IPS-11a (cell line): ENCODE data around the gene ZBTB9.
"Not testable (repeated sequence)": the region's sequence is repeated elsewhere in the genome, so short reads cannot be mapped to it uniquely, and the experiment has no call there.

ENCODE experiments used
- H3K4me3 ChIP-seq: one replicate; pipeline ENCODE4 v1.5.1; 2013; ENCODE audit warnings: low read depth, low read length, control low read depth

The ZBTB9 gene

DNA sequence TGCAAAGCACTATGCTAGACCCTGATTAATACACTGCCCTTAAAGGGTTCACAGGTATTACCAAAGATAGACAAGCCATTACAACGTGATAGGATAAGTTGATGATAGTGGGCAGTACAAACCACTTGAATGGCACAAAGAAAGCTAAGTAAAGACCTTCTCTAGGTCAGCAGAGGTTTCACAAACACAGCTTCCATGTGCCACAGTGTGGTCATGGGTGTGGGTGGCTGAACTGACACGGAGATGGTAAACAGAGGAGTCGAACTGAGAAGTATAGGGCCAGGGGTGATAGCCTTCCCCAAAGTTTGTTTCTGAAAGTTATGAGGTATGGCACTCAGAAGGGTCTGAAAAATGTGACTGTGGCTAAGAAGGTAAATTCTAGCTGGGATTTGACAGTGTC, 4.3 kb downstream of the ZBTB9 start:
- H3K4me3 ChIP-seq: no peak overlapping the region

GRCh38 chr6:33459226-33459625, 4.8 kb downstream of the ZBTB9 start:
- H3K4me3 ChIP-seq: no peak overlapping the region

GRCh38 chr6:33466075-33466735, 11.8 kb downstream of the ZBTB9 start:
- H3K4me3 ChIP-seq: no peak overlapping the region

DNA sequence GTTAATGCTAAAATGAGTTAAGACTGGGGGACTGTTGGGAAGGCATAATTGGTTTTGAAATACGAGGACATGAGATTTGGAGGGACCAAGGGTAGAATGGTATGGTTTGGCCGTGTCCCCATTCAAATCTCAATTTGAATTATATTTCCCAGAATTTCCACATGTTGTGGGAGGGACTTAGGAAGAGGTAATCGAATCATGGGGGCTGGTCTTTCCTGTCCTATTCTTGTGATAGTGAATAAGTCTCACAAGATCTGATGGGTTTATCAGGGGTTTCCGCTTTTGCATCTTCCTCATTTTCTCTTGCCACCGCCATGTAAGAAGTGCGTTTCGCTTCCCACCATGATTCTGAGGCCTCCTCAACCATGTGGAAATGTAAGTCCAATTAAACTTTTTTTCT, 12.7 kb downstream of the ZBTB9 start:
- no peak overlapping the region for H3K4me3 ChIP-seq

DNA sequence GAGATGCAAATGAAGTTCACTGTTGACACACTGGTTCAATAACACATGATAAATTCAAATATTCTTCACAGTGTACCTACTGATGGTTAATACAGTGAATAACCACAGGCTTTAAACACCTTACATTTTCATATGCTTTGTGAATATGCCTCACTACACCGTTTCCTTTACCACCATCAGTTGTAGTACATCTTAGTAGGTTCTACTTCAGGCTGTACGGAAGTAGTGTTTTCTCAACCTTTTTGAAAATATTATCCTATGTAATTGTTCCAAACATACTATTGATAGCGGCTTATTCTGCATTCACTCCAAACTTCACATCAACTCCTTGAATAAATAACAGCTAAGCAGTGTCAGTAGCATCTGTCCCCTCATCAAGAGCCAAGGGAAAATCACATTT, 15.3 kb downstream of the ZBTB9 start:
- no peak overlapping the region for H3K4me3 ChIP-seq

DNA sequence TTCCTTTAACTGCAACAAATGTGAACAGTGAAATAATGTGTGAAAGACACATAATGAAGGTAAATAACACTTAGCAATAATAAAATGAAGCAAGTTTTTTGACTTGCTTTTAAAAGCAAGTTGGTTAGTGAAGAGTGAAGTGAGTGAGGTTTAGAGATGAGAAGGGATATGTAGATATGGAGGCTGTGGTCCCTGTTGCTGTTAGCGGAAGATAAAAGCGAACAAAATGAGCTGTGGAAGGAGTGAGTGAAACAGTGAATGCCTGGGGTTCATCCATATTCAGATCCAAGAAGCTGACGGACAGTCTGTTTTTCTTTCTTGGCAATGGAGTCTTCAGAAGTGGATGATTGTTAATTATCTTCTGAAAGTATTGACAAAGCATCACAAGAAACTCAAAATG, 23.5 kb downstream of the ZBTB9 start:
- H3K4me3 ChIP-seq: no peak overlapping the region

GRCh38 chr6:33481192-33481591, 26.8 kb downstream of the ZBTB9 start:
- H3K4me3 ChIP-seq: no peak overlapping the region

DNA sequence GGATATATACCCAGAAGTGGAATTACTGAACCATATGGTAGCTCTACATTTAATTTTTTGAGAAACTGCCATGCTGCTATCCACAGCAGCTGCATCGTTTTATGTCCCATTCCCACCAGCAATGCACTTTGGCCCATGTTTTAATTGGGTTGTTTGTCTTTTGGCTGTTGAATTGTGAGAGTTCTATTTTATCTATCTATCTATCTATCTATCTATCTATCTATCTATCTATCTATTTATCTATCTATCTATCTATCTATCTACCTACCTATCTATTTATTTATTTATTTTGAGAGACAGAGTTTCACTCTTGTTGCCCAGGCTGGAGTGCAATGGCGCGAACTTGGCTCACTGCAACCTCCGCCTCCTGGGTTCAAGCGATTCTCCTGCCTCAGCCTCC, 28.2 kb downstream of the ZBTB9 start:
- not testable (repeated sequence) for H3K4me3 ChIP-seq

GRCh38 chr6:33483678-33484077, 29.3 kb downstream of the ZBTB9 start:
- no peak overlapping the region for H3K4me3 ChIP-seq

- not testable (repeated sequence) for H3K4me3 ChIP-seq
Observed at GRCh38 chr6:33484673-33485262, 30.4 kb downstream of the ZBTB9 start.

GRCh38 chr6:33485680-33486079, 31.3 kb downstream of the ZBTB9 start:
- H3K4me3 ChIP-seq: not testable (repeated sequence)

DNA sequence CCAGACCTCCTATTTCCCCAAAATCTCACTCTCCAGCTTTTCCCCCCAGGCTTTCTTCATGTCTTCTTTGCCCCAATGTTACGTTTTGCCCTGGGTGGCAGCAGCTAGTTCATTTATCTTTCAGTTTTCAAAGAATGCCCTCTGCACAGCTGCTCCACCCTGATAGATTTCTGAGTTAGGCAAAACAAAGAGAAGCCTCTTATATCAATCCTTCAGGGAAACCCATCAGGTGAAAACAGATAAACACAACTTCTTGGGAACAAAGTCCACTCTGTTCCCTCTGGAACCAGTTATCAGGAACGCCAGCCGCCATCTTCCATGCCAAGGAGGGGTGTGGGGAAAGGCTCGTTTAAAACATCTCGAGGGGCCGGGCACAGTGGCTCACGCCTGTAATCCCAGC, 34.0 kb downstream of the ZBTB9 start:
- no peak overlapping the region for H3K4me3 ChIP-seq

- H3K4me3 ChIP-seq: no peak overlapping the region
Observed at GRCh38 chr6:33490198-33490597, 35.8 kb downstream of the ZBTB9 start.

- H3K4me3 ChIP-seq: no peak overlapping the region
Observed at GRCh38 chr6:33490621-33491020, 36.2 kb downstream of the ZBTB9 start.

- H3K4me3 ChIP-seq: no peak overlapping the region
Observed at GRCh38 chr6:33492093-33492492, 37.7 kb downstream of the ZBTB9 start.

GRCh38 chr6:33497157-33497556, 42.8 kb downstream of the ZBTB9 start:
- H3K4me3 ChIP-seq: no peak overlapping the region

- no peak overlapping the region for H3K4me3 ChIP-seq
Observed at GRCh38 chr6:33502486-33502885, 48.1 kb downstream of the ZBTB9 start.

GRCh38 chr6:33504486-33504885, 50.1 kb downstream of the ZBTB9 start:
- no peak overlapping the region for H3K4me3 ChIP-seq

DNA sequence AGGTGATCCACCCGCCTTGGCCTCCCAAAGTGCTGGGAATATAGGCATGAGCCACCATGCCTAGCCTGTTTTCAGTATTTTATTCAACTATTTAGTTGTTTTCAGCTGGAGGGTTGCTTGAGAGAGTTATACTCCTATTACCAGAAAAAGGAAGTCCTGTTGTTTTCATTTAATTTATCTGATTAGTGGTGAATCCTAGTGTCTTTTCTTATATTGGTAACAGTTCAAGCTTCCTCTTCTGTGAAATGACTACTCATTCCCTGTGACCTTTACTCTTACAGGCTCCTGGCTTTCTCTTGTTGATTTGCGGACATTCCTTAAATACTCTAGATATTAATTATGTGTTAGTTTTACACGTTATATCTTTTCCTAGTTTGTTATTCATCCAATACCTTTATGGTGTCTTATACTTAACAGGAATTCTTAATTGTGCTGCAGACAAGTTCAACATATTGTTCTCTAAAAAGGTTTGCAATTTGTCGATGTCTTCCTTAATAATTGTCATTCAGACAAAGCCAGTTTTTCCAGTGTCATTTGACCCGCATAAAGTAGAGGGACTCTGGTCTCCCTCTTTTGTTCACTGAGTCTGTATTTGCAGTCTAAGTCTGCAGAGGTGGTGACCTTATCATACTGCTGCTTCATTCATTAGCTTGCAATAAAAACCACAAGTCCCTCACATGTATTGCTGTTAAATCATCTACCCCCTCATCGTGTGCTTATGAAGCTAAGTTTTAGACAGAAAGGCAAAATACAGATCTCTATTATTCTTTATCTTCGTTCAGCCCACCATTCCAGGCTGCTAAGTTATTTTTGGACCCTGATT, 51.4 kb downstream of the ZBTB9 start:
- no peak overlapping the region for H3K4me3 ChIP-seq
